GM21526 (cell line): Measurements from ENCODE around the gene KDM2B.
"Not testable (repeated sequence)": the region's sequence is repeated elsewhere in the genome, so short reads cannot be mapped to it uniquely, and the experiment has no call there.

Experiments used
- ATAC-seq: cut with Tn5 transposase; IDR thresholded peaks from one replicate; pipeline ENCODE4 v1.9.1; 2021; ENCODE audit warnings: moderate library complexity; ENCODE audit not compliant: unreplicated experiment, low FRiP score

Gene KDM2B

GRCh38 chr12:121400332-121401139, 180.3 kb downstream of the KDM2B start:
- ATAC-seq, result peak; percentile 38

- ATAC-seq, result peak; percentile 88
Measured at GRCh38 chr12:121399391-121400331, 181.2 kb downstream of the KDM2B start, which contains the start of gene RNF34. TSS of gene RNF34 (plus strand) at chr12:121400118. CDS start at chr12:121400213, 95 bp downstream.

DNA sequence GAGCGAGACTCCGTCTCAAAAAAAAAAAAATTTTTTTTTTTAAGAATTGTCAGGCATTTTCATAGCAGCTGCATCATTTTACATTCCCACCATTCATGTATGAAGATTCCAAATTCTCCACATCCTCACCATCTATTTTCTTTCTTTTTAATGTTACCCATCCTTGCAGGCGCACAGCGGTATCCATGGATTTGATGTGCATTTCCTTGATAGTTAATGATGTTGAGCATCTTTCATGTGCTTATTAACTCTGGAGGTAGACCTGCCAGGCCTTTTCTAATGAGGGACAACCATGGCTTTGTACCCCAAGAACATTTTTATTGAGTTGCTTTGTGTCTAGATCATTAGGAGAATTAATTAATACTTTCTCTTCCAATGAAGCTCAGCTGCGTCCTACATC, 182.5 kb downstream of the KDM2B start:
- no peak for ATAC-seq

- ATAC-seq, result no peak
Measured at GRCh38 chr12:121397521-121397920, 183.3 kb downstream of the KDM2B start.

DNA sequence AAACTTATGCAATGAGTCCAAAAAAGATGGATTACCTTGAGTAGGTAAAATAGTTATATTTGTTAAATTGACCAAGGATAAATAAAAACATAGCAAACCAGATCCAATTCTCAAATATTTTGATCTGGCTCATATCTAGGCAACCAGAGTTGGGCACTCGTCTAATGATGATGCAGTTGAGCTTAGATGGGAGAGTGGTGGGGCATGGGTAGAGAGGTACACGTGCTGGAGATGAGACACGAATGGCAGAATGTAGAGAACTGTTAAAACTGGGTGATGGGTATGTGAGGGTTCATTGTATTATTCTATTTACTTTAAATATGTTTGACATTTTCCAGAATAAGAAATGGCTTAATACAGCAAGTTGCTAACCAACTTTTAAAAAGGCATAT, 188.5 kb downstream of the KDM2B start:
- ATAC-seq, result no peak

DNA sequence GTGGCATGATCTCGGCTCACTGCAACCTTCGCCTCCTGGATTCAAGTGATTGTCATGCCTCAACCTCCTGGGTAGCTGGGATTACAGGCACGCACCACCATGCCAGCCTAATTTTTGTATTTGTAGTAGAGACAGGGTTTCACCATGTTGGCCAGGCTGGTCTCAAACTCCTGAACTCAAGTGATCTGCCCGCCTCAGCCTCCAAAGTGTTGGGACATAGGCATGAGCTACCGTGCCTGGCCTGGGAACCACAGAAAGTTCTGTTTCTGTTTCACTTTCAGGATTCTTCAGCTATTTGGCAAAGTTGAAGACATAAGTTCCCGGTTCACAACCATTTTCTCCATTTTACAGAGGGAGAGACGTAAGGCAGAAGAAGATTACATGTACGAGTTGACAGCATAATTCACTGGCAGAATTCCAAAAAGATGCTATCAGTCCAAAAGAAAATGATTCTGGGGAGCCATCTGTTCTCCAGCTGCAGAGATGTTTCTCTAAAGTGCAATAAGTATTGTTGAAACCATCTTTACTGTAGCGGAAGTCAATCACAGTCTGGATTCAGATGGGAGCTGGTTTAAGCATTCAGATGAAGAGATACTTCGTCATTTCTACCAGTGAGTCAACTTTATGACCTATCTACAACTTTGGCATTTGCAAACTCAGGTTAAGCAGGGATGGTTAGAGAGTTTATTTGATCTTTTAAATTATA, 189.1 kb downstream of the KDM2B start:
- ATAC-seq, result no peak

- ATAC-seq, result no peak
Measured at GRCh38 chr12:121390856-121391255, 190.0 kb downstream of the KDM2B start.

DNA sequence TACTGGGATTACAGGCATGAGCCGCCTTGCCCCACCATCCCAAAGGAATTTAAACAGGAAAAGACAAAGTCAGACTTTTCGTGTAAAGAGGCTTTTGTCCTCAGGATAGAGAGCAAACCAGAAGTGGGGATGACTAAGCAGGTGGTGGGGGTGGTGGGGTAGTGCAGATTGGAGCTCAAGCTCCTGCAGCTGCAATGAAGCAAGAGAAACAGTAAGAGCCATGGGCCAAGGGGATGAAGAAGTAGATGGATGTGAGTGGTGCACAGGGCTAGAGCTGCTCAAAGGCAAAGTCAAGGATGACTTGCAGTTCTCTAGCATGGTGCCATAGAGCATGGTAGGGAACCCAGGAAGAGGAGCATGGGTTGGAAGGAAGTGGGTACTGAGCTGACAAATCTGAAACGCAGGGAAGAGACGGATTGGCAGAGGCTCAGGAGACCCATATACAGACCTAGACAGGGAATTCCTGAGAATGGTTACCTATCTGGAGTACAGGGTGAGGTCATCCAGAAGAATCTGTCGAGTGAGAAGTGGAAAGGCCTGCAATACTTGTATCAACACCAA, 192.3 kb downstream of the KDM2B start:
- ATAC-seq, result no peak

GRCh38 chr12:121384891-121385290, 195.9 kb downstream of the KDM2B start:
- ATAC-seq, result not testable (repeated sequence)

DNA sequence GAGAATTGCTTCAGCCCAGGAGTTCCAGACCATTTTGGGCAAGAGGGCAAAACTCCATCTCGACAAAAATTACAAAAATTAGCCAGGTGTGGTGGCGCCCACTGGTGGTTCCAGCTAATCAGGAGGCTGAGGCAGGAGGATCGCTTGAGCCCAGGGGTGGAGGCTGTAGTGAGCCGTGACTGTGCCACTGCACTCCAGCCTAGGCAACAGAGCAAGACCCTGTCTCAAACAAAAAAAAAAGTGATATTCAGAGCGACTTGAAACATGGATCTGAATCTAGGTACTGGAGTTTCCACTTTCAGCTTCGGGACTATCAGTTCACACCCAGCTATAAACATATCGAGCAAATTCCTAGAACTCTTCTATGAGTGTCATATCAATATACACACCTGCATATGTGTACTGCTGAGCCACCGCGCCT, 197.2 kb downstream of the KDM2B start:
- ATAC-seq, result no peak

DNA sequence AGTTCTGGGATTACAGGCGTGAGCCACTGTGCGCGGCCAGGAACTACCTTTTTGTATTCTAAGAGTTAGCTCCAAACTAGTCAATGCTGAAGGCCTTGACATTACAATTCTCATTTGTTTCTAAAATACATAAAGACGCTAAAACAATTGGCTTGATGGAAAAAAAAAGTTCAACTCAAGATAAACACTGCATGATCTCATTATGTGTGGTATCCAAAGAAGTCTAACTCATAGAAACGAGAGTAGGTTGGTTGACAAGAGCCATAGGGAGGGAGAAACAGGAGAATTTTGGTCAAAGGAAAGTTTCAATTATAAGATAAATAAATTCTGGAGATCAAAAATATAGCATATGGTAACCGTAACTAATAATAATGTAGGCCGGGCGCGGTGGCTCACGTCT, 200.9 kb downstream of the KDM2B start:
- no peak for ATAC-seq
